Trophoblast cell (in vitro differentiated cells and primary cell): ENCODE results near the gene EXD3.

Experiments used
- DNase-seq, 2 donors: peaks; one replicate each; pipeline ENCODE4 v3.0.0-alpha.2; 2016
- H2AFZ ChIP-seq: 2 replicates; pipeline ENCODE4 v1.6.1; 2013; ENCODE audit warnings: low read length, moderate library complexity, mild to moderate bottlenecking; ENCODE audit not compliant: insufficient read depth, poor library complexity
- H2AK5ac ChIP-seq: 2 replicates; pipeline ENCODE4 v1.6.1; 2013; ENCODE audit warnings: mild to moderate bottlenecking, low read length
- H2BK120ac ChIP-seq: 2 replicates; pipeline ENCODE4 v1.6.1; 2013; ENCODE audit warnings: low read length, mild to moderate bottlenecking, moderate library complexity; ENCODE audit not compliant: insufficient read depth, poor library complexity
- H2BK12ac ChIP-seq: 2 replicates; pipeline ENCODE4 v1.6.1; 2013; ENCODE audit warnings: mild to moderate bottlenecking, low read length, moderate library complexity
- H2BK5ac ChIP-seq: 2 replicates; pipeline ENCODE4 v1.6.1; 2013; ENCODE audit warnings: low read length, low read depth, moderate library complexity, mild to moderate bottlenecking; ENCODE audit not compliant: poor library complexity
- H3K14ac ChIP-seq: 2 replicates; pipeline ENCODE4 v1.6.1; 2013; ENCODE audit warnings: mild to moderate bottlenecking, low read length
- H3K18ac ChIP-seq: 2 replicates; pipeline ENCODE4 v1.6.1; 2013; ENCODE audit warnings: mild to moderate bottlenecking, low read length
- H3K23ac ChIP-seq: 2 replicates; pipeline ENCODE4 v1.6.1; 2013; ENCODE audit warnings: low read length
- H3K27ac ChIP-seq: 2 replicates; pipeline ENCODE4 v1.5.1; 2013; ENCODE audit warnings: low read depth, mild to moderate bottlenecking, inconsistent platforms, low read length, moderate library complexity
- H3K27me3 ChIP-seq: 2 replicates; pipeline ENCODE4 v1.6.1; 2013; ENCODE audit warnings: inconsistent platforms, mild to moderate bottlenecking, low read length, moderate library complexity; ENCODE audit not compliant: insufficient read depth
- H3K36me3 ChIP-seq, 2 experiments: 1 replicate in 1 of 2; 2 replicates in 1 of 2; pipeline ENCODE4 v1.6.1; 2013; ENCODE audit warnings: low read length in 2 of 2, mild to moderate bottlenecking in 2 of 2, moderate library complexity in 1 of 2; ENCODE audit not compliant: insufficient read depth in 2 of 2, control insufficient read depth in 1 of 2
- H3K4ac ChIP-seq: 2 replicates; pipeline ENCODE4 v1.6.1; 2013; ENCODE audit warnings: low read depth, mild to moderate bottlenecking, low read length, moderate library complexity
- H3K4me1 ChIP-seq, 2 experiments: 1 replicate in 1 of 2; 2 replicates in 1 of 2; pipeline ENCODE4 v1.6.1; 2013; ENCODE audit warnings: low read length in 2 of 2, mild to moderate bottlenecking in 2 of 2, moderate library complexity in 1 of 2; ENCODE audit not compliant: insufficient read depth in 2 of 2, control insufficient read depth in 1 of 2
- H3K4me2 ChIP-seq: 2 replicates; pipeline ENCODE4 v1.6.1; 2013; ENCODE audit warnings: inconsistent platforms, mild to moderate bottlenecking, low read length, moderate library complexity
- H3K4me3 ChIP-seq: 2 replicates; pipeline ENCODE4 v1.5.1; 2013; ENCODE audit warnings: mild to moderate bottlenecking, low read depth, low read length, inconsistent platforms
- H3K79me1 ChIP-seq: one replicate; pipeline ENCODE4 v1.6.1; 2013; ENCODE audit warnings: low read length
- H3K79me2 ChIP-seq: 2 replicates; pipeline ENCODE4 v1.6.1; 2013; ENCODE audit warnings: low read length, mild to moderate bottlenecking; ENCODE audit not compliant: control insufficient read depth, insufficient read depth, poor library complexity
- H3K9ac ChIP-seq: 2 replicates; pipeline ENCODE4 v1.6.1; 2013; ENCODE audit warnings: mild to moderate bottlenecking, low read length
- H3K9me3 ChIP-seq: 2 replicates; pipeline ENCODE4 v1.6.1; 2013; ENCODE audit warnings: low read depth, mild to moderate bottlenecking, control low read depth, inconsistent platforms, low read length; ENCODE audit not compliant: insufficient read depth
- H4K12ac ChIP-seq: 2 replicates; pipeline ENCODE4 v1.6.1; 2013; ENCODE audit warnings: low read depth, mild to moderate bottlenecking, low read length, moderate library complexity
- H4K8ac ChIP-seq: 2 replicates; pipeline ENCODE4 v1.6.1; 2013; ENCODE audit warnings: low read depth, mild to moderate bottlenecking, low read length, moderate library complexity
- H4K91ac ChIP-seq: one replicate; pipeline ENCODE4 v1.6.1; 2013; ENCODE audit warnings: low read depth, mild to moderate bottlenecking, low read length, moderate library complexity
- WGBS: extraction: QIAGEN DNeasy Blood & Tissue Kit; methylation state at CpG from one replicate; pipeline ENCODE4 v1.1.7; 2013; ENCODE audit warnings: missing lambda C conversion rate; ENCODE audit not compliant: insufficient read length, insufficient coverage; ENCODE audit errors: extremely low coverage; 5-methylcytosine and 5-hydroxymethylcytosine counted together

Gene EXD3

DNA sequence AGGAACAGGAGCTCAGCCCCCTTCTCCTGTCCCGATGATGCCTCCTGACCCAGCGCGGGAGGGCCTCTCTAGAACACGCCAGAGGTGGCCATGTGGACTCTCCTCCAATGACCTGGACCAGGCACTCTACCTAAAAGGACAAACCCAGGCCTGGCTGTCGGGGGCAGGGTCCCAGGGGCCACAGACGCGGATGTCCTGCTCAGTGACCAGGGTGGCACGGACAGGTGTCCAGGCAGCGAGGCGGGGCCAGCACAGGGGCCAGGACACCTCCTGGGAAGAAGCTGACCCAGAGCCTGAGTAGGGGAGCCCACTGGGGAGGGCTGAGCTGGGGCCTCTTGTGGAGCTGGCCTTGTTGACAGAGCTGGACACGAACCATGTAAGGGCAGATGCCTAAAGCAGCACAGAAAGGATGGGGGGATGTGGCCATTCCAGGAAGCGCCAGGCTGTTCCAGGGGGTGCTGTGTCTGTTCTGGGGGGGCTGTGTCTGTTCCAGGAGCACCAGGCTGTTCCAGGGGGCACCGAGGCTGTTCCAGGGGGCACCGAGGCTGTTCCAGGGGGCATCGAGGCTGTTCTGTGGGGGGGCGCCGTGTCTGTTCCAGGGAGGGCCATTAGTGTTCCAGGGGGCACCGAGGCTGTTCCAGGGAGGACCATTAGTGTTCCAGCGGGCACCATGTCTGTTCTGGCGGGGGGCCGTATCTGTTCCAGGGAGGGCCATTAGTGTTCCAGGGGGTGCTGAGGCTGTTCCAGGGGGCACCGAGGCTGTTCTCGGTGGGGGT lies 30.5 kb downstream of the EXD3 start:
- H3K4ac ChIP-seq = no peak overlapping the region
- DNase-seq = no peak
- H2BK120ac ChIP-seq = no peak overlapping the region
- H3K36me3 ChIP-seq = no peaks in the 10 kb centered on the region
- H3K9me3 ChIP-seq = no peaks in the 10 kb centered on the region
- H2BK5ac ChIP-seq = no peak overlapping the region
- H2AK5ac ChIP-seq = no peak overlapping the region
- no peak overlapping the region for H3K4me3 ChIP-seq
- H3K27me3 ChIP-seq = no peaks in the 10 kb centered on the region
- H4K12ac ChIP-seq = no peak overlapping the region
- H3K79me2 ChIP-seq = no peaks in the 10 kb centered on the region
- H3K4me2 ChIP-seq = no peak overlapping the region
- H3K23ac ChIP-seq = no peak overlapping the region
- no peak overlapping the region for H4K91ac ChIP-seq
- H2AFZ ChIP-seq = no peak overlapping the region
- no peak overlapping the region for H2BK12ac ChIP-seq
- no CpG with 5 or more reads among the region's 23 CpGs for WGBS
- H3K9ac ChIP-seq = no peak overlapping the region
- no peak overlapping the region for H3K14ac ChIP-seq
- H3K18ac ChIP-seq = no peak overlapping the region
- H3K27ac ChIP-seq = no peak overlapping the region
- H3K79me1 ChIP-seq = no peaks in the 10 kb centered on the region
- H3K4me1 ChIP-seq = peaks cover 0 to 5% of the 10 kb centered on the region in 2 experiments
- no peak overlapping the region for H4K8ac ChIP-seq

DNA sequence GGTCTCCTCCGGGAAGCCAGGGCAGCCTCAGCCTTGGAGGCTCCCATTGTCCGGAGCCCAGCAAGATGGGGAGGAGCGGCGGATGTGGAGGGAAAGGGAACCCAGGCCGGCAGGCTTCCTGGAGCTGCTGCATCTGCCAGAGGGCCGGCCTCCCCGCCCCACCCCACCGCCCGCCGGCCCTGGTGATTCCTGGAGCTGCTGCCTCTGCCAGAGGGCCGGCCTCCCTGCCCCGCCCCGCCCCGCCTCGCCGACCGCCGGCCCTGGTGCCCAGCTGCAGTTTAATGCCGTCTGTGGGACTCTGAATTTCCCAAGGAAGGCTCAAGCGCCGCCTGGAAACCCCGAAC lies 31.6 kb downstream of the EXD3 start:
- Histone ChIP-seq H3K79me2 (no peaks in the 10 kb centered on the region), H3K27ac (no peak overlapping the region), H2BK5ac (no peak overlapping the region), H4K8ac (no peak overlapping the region), H3K9ac (no peak overlapping the region), H3K4ac (no peak overlapping the region), H4K12ac (no peak overlapping the region), H3K4me3 (no peak overlapping the region), H3K14ac (no peak overlapping the region), H2AFZ (no peak overlapping the region), H3K18ac (no peak overlapping the region), H3K27me3 (no peaks in the 10 kb centered on the region), H3K23ac (no peak overlapping the region), H3K36me3 (no peaks in the 10 kb centered on the region), H2AK5ac (no peak overlapping the region), H3K4me1 (peaks cover 0 to 2% of the 10 kb centered on the region in 2 experiments), H3K4me2 (no peak overlapping the region), H4K91ac (no peak overlapping the region), H2BK120ac (no peak overlapping the region), H3K79me1 (no peaks in the 10 kb centered on the region), H3K9me3 (no peaks in the 10 kb centered on the region), H2BK12ac (no peak overlapping the region)
- no CpG with 5 or more reads among the region's 22 CpGs for WGBS
- DNase-seq = no peak

DNA sequence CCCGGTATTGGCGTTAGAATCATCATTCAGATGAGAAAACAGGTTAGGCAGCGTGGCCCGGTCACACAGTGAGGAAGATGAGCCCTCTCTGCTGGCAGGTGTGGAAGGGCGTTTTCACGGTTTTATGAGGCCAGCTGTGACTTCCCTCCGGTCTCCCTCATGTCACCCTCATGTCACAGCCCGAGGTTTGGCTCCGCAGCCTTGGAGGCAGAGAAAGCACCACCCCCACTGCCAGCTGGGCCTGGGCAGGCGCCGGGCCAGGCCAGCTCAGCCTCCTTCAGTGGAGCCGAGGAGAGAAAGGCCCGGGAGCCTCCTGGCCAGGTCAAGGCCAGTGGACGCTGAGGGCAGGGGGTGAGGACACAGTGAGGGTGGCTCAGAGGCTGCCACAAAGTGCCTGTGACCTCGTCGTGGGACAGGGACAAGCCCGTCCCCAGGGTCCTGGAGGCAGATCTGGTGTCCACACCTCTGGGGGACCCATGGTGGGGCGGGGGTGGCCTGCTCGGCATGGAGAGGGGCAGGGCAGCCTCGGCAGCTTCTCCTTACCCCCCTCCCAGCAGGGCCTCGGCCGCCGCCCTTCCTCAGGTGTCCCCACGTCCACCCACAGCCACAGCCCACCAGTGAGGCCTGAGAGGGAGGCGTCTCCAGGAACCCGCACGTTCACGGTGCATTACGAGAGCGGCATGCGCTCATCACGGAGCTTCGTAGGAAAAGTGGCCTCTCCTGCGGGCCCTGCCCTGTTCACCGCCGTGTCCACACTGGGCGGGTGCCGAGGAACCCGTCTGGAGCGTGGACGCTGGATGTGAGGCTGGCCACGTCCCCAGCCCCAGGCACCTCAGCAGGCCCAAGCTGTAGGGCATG lies 32.2 kb downstream of the EXD3 start:
- Histone ChIP-seq H3K79me1 (no peaks in the 10 kb centered on the region), H3K4me1 (no peaks in the 10 kb centered on the region), H3K4ac (no peak overlapping the region), H3K4me3 (no peak overlapping the region), H2BK12ac (no peak overlapping the region), H3K4me2 (no peak overlapping the region), H3K27me3 (no peaks in the 10 kb centered on the region), H3K36me3 (no peaks in the 10 kb centered on the region), H3K14ac (no peak overlapping the region), H4K12ac (no peak overlapping the region), H3K18ac (no peak overlapping the region), H3K79me2 (no peaks in the 10 kb centered on the region), H2BK120ac (no peak overlapping the region), H3K23ac (no peak overlapping the region), H3K9ac (no peak overlapping the region), H3K27ac (no peak overlapping the region), H2BK5ac (no peak overlapping the region), H4K91ac (no peak overlapping the region), H2AK5ac (no peak overlapping the region), H4K8ac (no peak overlapping the region), H2AFZ (no peak overlapping the region), H3K9me3 (no peaks in the 10 kb centered on the region)
- no CpG with 5 or more reads among the region's 42 CpGs for WGBS
- no peak for DNase-seq

DNA sequence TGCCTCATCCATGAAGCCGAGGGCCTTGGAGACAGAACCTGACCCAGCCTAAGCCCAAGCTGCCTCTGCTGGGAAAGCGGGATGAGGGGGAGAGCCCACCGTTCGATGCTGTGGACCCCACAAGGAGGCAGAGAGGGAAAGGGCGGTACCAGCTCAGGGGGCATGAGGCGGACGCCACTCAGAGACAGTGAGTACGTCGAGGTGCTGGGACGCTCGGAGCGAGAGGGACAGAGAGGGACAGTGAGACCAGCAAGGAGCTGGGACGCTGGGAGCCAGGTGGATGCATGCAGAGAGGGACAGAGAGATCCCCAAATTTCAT lies 33.6 kb downstream of the EXD3 start:
- Histone ChIP-seq H3K9me3 (no peaks in the 10 kb centered on the region), H4K8ac (no peak overlapping the region), H3K36me3 (no peaks in the 10 kb centered on the region), H3K4me1 (no peaks in the 10 kb centered on the region), H3K4me2 (no peak overlapping the region), H3K79me2 (no peaks in the 10 kb centered on the region), H3K27ac (no peak overlapping the region), H2BK12ac (no peak overlapping the region), H3K18ac (no peak overlapping the region), H4K12ac (no peak overlapping the region), H2AFZ (no peak overlapping the region), H3K9ac (no peak overlapping the region), H4K91ac (no peak overlapping the region), H2AK5ac (no peak overlapping the region), H3K14ac (no peak overlapping the region), H2BK120ac (no peak overlapping the region), H3K79me1 (no peaks in the 10 kb centered on the region), H3K4me3 (no peak overlapping the region), H3K27me3 (no peaks in the 10 kb centered on the region), H3K23ac (no peak overlapping the region), H2BK5ac (no peak overlapping the region), H3K4ac (no peak overlapping the region)
- DNase-seq = no peak
- WGBS = no CpG with 5 or more reads among the region's 13 CpGs
